ENCODE data around the gene U2AF2.
A peak's percentile ranks its signal among the peaks of the same experiment; 100 is the strongest.

The U2AF2 gene

GRCh38 chr19:55680339-55681130 lies 25.7 kb downstream of the U2AF2 start:
- Histone ChIP-seq H3K27ac (ENCODE audit: low read depth in 2 of 2, low read length in 2 of 2) (no peak overlapping the region), H3K36me3 (ENCODE audit: control insufficient read depth in 2 of 2, insufficient read depth in 2 of 2, low read length in 2 of 2) (peaks cover 40 to 57% of the 10 kb centered on the region in 2 donors), H3K27me3 (ENCODE audit: control insufficient read depth in 2 of 2, insufficient read depth in 2 of 2, low read length in 2 of 2) (no peaks in the 10 kb centered on the region), H3K9me3 (ENCODE audit: control insufficient read depth in 2 of 2, low read length in 2 of 2) (no peaks in the 10 kb centered on the region), H3K9ac (ENCODE audit: low read depth in 1 of 2, low read length in 2 of 2) (no peak overlapping the region), H3K4me1 (ENCODE audit: control insufficient read depth in 2 of 2, insufficient read depth in 2 of 2, low read length in 2 of 2) (peaks cover 53 to 68% of the 10 kb centered on the region in 2 donors), H3K4me3 (ENCODE audit: low read length in 2 of 2) (no peak overlapping the region)

- Histone ChIP-seq H3K4me3 (ENCODE audit: low read length in 2 of 2) (no peak overlapping the region), H3K4me1 (ENCODE audit: control insufficient read depth in 2 of 2, insufficient read depth in 2 of 2, low read length in 2 of 2) (peaks cover 56 to 70% of the 10 kb centered on the region in 2 donors), H3K9me3 (ENCODE audit: control insufficient read depth in 2 of 2, low read length in 2 of 2) (no peaks in the 10 kb centered on the region), H3K36me3 (ENCODE audit: control insufficient read depth in 2 of 2, insufficient read depth in 2 of 2, low read length in 2 of 2) (peaks cover 48 to 65% of the 10 kb centered on the region in 2 donors), H3K9ac (ENCODE audit: low read depth in 1 of 2, low read length in 2 of 2) (no peak overlapping the region), H3K27ac (ENCODE audit: low read depth in 2 of 2, low read length in 2 of 2) (no peak overlapping the region), H3K27me3 (ENCODE audit: control insufficient read depth in 2 of 2, insufficient read depth in 2 of 2, low read length in 2 of 2) (no peaks in the 10 kb centered on the region)
Measured at GRCh38 chr19:55681131-55682092, 26.6 kb downstream of the U2AF2 start.

- H3K36me3 ChIP-seq (ENCODE audit: control insufficient read depth in 2 of 2, insufficient read depth in 2 of 2, low read length in 2 of 2): peaks cover 43 to 63% of the 10 kb centered on the region in 2 donors
Measured at GRCh38 chr19:55683449-55684261, 28.8 kb downstream of the U2AF2 start.

GRCh38 chr19:55684946-55685681 lies 30.3 kb downstream of the U2AF2 start:
- Histone ChIP-seq H3K9me3 (ENCODE audit: control insufficient read depth in 2 of 2, low read length in 2 of 2) (no peaks in the 10 kb centered on the region), H3K4me1 (ENCODE audit: control insufficient read depth in 2 of 2, insufficient read depth in 2 of 2, low read length in 2 of 2) (peaks cover 61 to 71% of the 10 kb centered on the region in 2 donors), H3K27ac (ENCODE audit: low read depth in 2 of 2, low read length in 2 of 2) (peak overlapping the region; percentile 94 to 96), H3K4me3 (ENCODE audit: low read length in 2 of 2) (peak overlapping the region; percentile 3 to 60), H3K9ac (ENCODE audit: low read depth in 1 of 2, low read length in 2 of 2) (peak overlapping the region in 1 of 2 donors; percentile 68), H3K36me3 (ENCODE audit: control insufficient read depth in 2 of 2, insufficient read depth in 2 of 2, low read length in 2 of 2) (peaks cover 41 to 63% of the 10 kb centered on the region in 2 donors), H3K27me3 (ENCODE audit: control insufficient read depth in 2 of 2, insufficient read depth in 2 of 2, low read length in 2 of 2) (no peaks in the 10 kb centered on the region)

More at GRCh38 chr19:55683449-55684261, 28.8 kb downstream of the U2AF2 start:
- Histone ChIP-seq H3K4me3 (ENCODE audit: low read length in 2 of 2) (peak overlapping the region; percentile 32 to 60), H3K27ac (ENCODE audit: low read depth in 2 of 2, low read length in 2 of 2) (peak overlapping the region; percentile 94 to 96), H3K9me3 (ENCODE audit: control insufficient read depth in 2 of 2, low read length in 2 of 2) (no peaks in the 10 kb centered on the region), H3K9ac (ENCODE audit: low read depth in 1 of 2, low read length in 2 of 2) (peak overlapping the region; percentile 68 to 70), H3K4me1 (ENCODE audit: control insufficient read depth in 2 of 2, insufficient read depth in 2 of 2, low read length in 2 of 2) (peaks cover 53 to 69% of the 10 kb centered on the region in 2 donors), H3K27me3 (ENCODE audit: control insufficient read depth in 2 of 2, insufficient read depth in 2 of 2, low read length in 2 of 2) (no peaks in the 10 kb centered on the region)

- Histone ChIP-seq H3K4me3 (ENCODE audit: low read length in 2 of 2) (no peak overlapping the region), H3K9ac (ENCODE audit: low read depth in 1 of 2, low read length in 2 of 2) (peak overlapping the region in 1 of 2 donors; percentile 6), H3K4me1 (ENCODE audit: control insufficient read depth in 2 of 2, insufficient read depth in 2 of 2, low read length in 2 of 2) (peaks cover 61 to 70% of the 10 kb centered on the region in 2 donors), H3K36me3 (ENCODE audit: control insufficient read depth in 2 of 2, insufficient read depth in 2 of 2, low read length in 2 of 2) (peaks cover 44 to 63% of the 10 kb centered on the region in 2 donors), H3K9me3 (ENCODE audit: control insufficient read depth in 2 of 2, low read length in 2 of 2) (no peaks in the 10 kb centered on the region), H3K27ac (ENCODE audit: low read depth in 2 of 2, low read length in 2 of 2) (peak overlapping the region in 1 of 2 donors; percentile 94), H3K27me3 (ENCODE audit: control insufficient read depth in 2 of 2, insufficient read depth in 2 of 2, low read length in 2 of 2) (no peaks in the 10 kb centered on the region)
Measured at GRCh38 chr19:55685776-55686175, 30.9 kb downstream of the U2AF2 start.

GRCh38 chr19:55686311-55687050 lies 31.6 kb downstream of the U2AF2 start:
- peaks cover 43 to 61% of the 10 kb centered on the region in 2 donors for H3K36me3 ChIP-seq (ENCODE audit: control insufficient read depth in 2 of 2, insufficient read depth in 2 of 2, low read length in 2 of 2)
- H3K4me3 ChIP-seq (ENCODE audit: low read length in 2 of 2): no peak overlapping the region
- no peaks in the 10 kb centered on the region for H3K9me3 ChIP-seq (ENCODE audit: control insufficient read depth in 2 of 2, low read length in 2 of 2)
- H3K9ac ChIP-seq (ENCODE audit: low read depth in 1 of 2, low read length in 2 of 2): peak overlapping the region in 1 of 2 donors; percentile 1
- H3K4me1 ChIP-seq (ENCODE audit: control insufficient read depth in 2 of 2, insufficient read depth in 2 of 2, low read length in 2 of 2): peaks cover 61 to 70% of the 10 kb centered on the region in 2 donors
- no peaks in the 10 kb centered on the region for H3K27me3 ChIP-seq (ENCODE audit: control insufficient read depth in 2 of 2, insufficient read depth in 2 of 2, low read length in 2 of 2)
- H3K27ac ChIP-seq (ENCODE audit: low read depth in 2 of 2, low read length in 2 of 2): peak overlapping the region; percentile 94 to 97

- Histone ChIP-seq H3K9ac (ENCODE audit: low read depth in 1 of 2, low read length in 2 of 2) (peak overlapping the region; percentile 70 to 77), H3K27ac (ENCODE audit: low read depth in 2 of 2, low read length in 2 of 2) (peak overlapping the region; percentile 94 to 97)
Measured at GRCh38 chr19:55687281-55688201, 32.7 kb downstream of the U2AF2 start.

More at GRCh38 chr19:55687281-55688201, 32.7 kb downstream of the U2AF2 start:
- no peaks in the 10 kb centered on the region for H3K27me3 ChIP-seq (ENCODE audit: control insufficient read depth in 2 of 2, insufficient read depth in 2 of 2, low read length in 2 of 2)
- peaks cover 59 to 66% of the 10 kb centered on the region in 2 donors for H3K4me1 ChIP-seq (ENCODE audit: control insufficient read depth in 2 of 2, insufficient read depth in 2 of 2, low read length in 2 of 2)
- peaks cover 45 to 57% of the 10 kb centered on the region in 2 donors for H3K36me3 ChIP-seq (ENCODE audit: control insufficient read depth in 2 of 2, insufficient read depth in 2 of 2, low read length in 2 of 2)
- H3K4me3 ChIP-seq (ENCODE audit: low read length in 2 of 2): peak overlapping the region in 1 of 2 donors; percentile 36
- H3K9me3 ChIP-seq (ENCODE audit: control insufficient read depth in 2 of 2, low read length in 2 of 2): no peaks in the 10 kb centered on the region
